HL-60 (cell line): ENCODE results near the gene PLEKHG5.

ENCODE experiments used
- DNase-seq, 2 experiments: peaks; one replicate each; pipeline ENCODE4 v3.0.0-alpha.2; 2010 to 2020; ENCODE audit warnings: low read depth in 1 of 2, low spot score in 1 of 2
- H3K27ac ChIP-seq: fragments of 250-450 bp; sonication (Bioruptor Pico); replicated peaks from 2 replicates; pipeline ENCODE4 v1.5.1; 2020; ENCODE audit warnings: mild to moderate bottlenecking, moderate library complexity
- H3K27me3 ChIP-seq: fragments of 250-450 bp; sonication (Bioruptor Pico); 2 replicates; pipeline ENCODE4 v1.5.1; 2021; ENCODE audit warnings: mild to moderate bottlenecking, moderate library complexity; ENCODE audit not compliant: insufficient read depth, poor library complexity, severe bottlenecking
- H3K4me3 ChIP-seq: replicated peaks from 2 replicates; pipeline ENCODE4 v1.5.1; 2011; ENCODE audit warnings: mild to moderate bottlenecking, control low read depth, low read length; ENCODE audit not compliant: insufficient read depth
- CTCF ChIP-seq: IDR thresholded peaks from one replicate; pipeline ENCODE4 v1.5.1; 2011; ENCODE audit warnings: low read length, control low read depth, inconsistent platforms; ENCODE audit not compliant: insufficient read depth
- GABPA ChIP-seq: IDR thresholded peaks from 2 replicates; pipeline ENCODE4 v1.6.1; 2012; ENCODE audit warnings: low read depth
- POLR2AphosphoS5 ChIP-seq: IDR thresholded peaks from 2 replicates; pipeline ENCODE4 v1.6.1; 2012; ENCODE audit warnings: low read depth
- REST ChIP-seq: IDR thresholded peaks from 2 replicates; pipeline ENCODE4 v1.6.1; 2012; ENCODE audit warnings: low read depth; ENCODE audit not compliant: insufficient replicate concordance
- SPI1 ChIP-seq: IDR thresholded peaks from 2 replicates; pipeline ENCODE4 v1.6.1; 2012; ENCODE audit warnings: low read depth, mild to moderate bottlenecking, borderline replicate concordance

The PLEKHG5 gene

GRCh38 chr1:6473156-6473555, 18.3 kb downstream of the PLEKHG5 start:
- DNase-seq: no peak
- TF ChIP-seq GABPA (no peak), POLR2AphosphoS5 (no peak), REST (no peak), SPI1 (no peak)
- Histone ChIP-seq H3K27ac (no peak overlapping the region), H3K4me3 (no peak overlapping the region), H3K27me3 (peaks cover 4% of the 10 kb centered on the region)

GRCh38 chr1:6472391-6472790, 19.1 kb downstream of the PLEKHG5 start:
- H3K4me3 ChIP-seq: no peak overlapping the region
- H3K27ac ChIP-seq: no peak overlapping the region
- H3K27me3 ChIP-seq: peaks cover 4% of the 10 kb centered on the region
- no peak for DNase-seq
- TF ChIP-seq SPI1 (no peak), POLR2AphosphoS5 (no peak), REST (no peak), CTCF (no peak), GABPA (no peak)

GRCh38 chr1:6471970-6472368, 19.5 kb downstream of the PLEKHG5 start:
- DNase-seq: no peak
- H3K27me3 ChIP-seq: peaks cover 5% of the 10 kb centered on the region
- no peak overlapping the region for H3K4me3 ChIP-seq
- TF ChIP-seq CTCF: no peak
- TF ChIP-seq POLR2AphosphoS5: no peak
- TF ChIP-seq GABPA: no peak
- TF ChIP-seq SPI1: no peak
- TF ChIP-seq REST: no peak
- no peak overlapping the region for H3K27ac ChIP-seq
